Measurements from ENCODE around the gene SIRT6.
"Not testable (repeated sequence)": the region's sequence is repeated elsewhere in the genome, so short reads cannot be mapped to it uniquely, and the experiment has no call there.

The SIRT6 gene

DNA sequence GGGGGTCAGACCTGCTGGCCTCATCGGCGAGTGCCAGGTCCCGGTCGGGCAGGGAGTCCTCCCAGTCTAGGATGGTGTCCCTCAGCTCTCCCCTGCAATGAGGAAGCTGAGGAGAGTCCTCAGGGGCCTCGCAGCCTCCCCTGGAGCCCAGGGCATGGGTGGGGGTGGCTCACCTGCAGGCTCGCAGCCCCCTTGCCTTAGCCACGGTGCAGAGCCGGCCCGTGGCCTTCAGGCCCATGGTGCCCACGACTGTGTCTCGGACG lies 6.8 kb downstream of the SIRT6 start:
- peaks cover 9 to 11% of the 10 kb centered on the region in 2 donors for H3K4me1 Mint-ChIP-seq (ENCODE audit: low read depth in 2 of 2)

DNA sequence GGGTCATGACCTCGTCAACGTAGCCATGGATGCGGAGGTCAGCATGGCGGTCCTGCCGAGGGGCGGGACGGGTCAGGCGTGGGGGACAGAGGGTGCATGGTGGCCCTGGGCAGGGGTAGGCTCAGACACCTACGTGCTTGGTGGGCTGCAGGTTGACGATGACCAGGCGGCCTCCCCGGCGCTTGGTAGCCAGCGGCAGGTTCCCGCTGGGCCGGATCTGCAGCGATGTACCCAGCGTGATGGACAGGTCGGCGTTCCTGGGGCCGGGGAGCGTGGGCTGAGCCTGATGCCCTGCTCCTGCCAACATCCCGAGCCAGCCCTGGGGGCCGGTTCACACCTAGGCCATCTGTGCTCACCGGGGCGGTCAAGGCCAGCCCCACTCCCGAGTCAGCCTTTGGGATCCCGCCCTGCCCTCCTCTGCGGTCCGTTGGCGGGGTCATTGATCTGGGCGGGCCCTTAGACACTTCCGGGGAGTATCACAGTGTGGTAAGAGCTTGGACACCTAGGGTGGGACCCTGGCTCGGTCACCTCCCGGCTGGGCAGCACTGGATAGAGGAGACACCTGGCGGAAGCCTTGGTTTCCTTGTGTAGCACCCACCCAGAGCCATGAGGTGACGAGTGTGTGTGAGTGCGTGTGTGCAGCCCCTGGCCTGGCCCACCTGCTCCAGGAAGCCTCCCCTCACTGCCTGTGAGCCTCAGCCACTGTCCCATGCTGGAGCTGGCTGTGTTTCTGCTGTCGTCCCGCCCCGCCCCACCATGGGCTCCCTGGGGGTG lies 7.3 kb downstream of the SIRT6 start:
- H3K9me3 Mint-ChIP-seq: no peaks in the 10 kb centered on the region
- H3K27me3 Mint-ChIP-seq: peaks cover 16 to 22% of the 10 kb centered on the region in 2 donors
- ATAC-seq (replicated peaks) (no peak), DNase-seq (no peak)
- no peak overlapping the region for H3K27ac Mint-ChIP-seq
- peaks cover 19% of the 10 kb centered on the region for H3K36me3 Mint-ChIP-seq (ENCODE audit: insufficient read depth)
- peaks cover 6 to 8% of the 10 kb centered on the region in 2 donors for H3K4me1 Mint-ChIP-seq (ENCODE audit: low read depth in 2 of 2)
- H3K4me3 Mint-ChIP-seq: no peak overlapping the region

More for the DNA sequence above, 6.8 kb downstream of the SIRT6 start:
- H3K36me3 Mint-ChIP-seq (ENCODE audit: insufficient read depth): peaks cover 19% of the 10 kb centered on the region
- DNase-seq (no peak), ATAC-seq (replicated peaks) (no peak)
- no peak overlapping the region for H3K4me3 Mint-ChIP-seq
- peaks cover 15 to 19% of the 10 kb centered on the region in 2 donors for H3K27me3 Mint-ChIP-seq
- no peak overlapping the region for H3K27ac Mint-ChIP-seq
- H3K9me3 Mint-ChIP-seq: no peaks in the 10 kb centered on the region

GRCh38 chr19:4174213-4174894 lies 8.0 kb downstream of the SIRT6 start:
- Mint-ChIP-seq H3K27me3 (peaks cover 19 to 28% of the 10 kb centered on the region in 2 donors), H3K4me1 (ENCODE audit: low read depth in 2 of 2) (peaks cover 3 to 5% of the 10 kb centered on the region in 2 donors), H3K4me3 (no peak overlapping the region), H3K9me3 (no peaks in the 10 kb centered on the region), H3K27ac (no peak overlapping the region), H3K36me3 (ENCODE audit: insufficient read depth) (peaks cover 13% of the 10 kb centered on the region)
- DNase-seq (no peak), ATAC-seq (replicated peaks) (no peak)

GRCh38 chr19:4173479-4174212 lies 8.7 kb downstream of the SIRT6 start:
- Mint-ChIP-seq H3K4me1 (ENCODE audit: low read depth in 2 of 2) (peaks cover 1 to 5% of the 10 kb centered on the region in 2 donors), H3K36me3 (ENCODE audit: insufficient read depth) (peaks cover 11% of the 10 kb centered on the region), H3K27me3 (peaks cover 20 to 30% of the 10 kb centered on the region in 2 donors), H3K4me3 (no peak overlapping the region), H3K27ac (no peak overlapping the region), H3K9me3 (no peaks in the 10 kb centered on the region)
- DNase-seq (no peak), ATAC-seq (replicated peaks) (no peak)

DNA sequence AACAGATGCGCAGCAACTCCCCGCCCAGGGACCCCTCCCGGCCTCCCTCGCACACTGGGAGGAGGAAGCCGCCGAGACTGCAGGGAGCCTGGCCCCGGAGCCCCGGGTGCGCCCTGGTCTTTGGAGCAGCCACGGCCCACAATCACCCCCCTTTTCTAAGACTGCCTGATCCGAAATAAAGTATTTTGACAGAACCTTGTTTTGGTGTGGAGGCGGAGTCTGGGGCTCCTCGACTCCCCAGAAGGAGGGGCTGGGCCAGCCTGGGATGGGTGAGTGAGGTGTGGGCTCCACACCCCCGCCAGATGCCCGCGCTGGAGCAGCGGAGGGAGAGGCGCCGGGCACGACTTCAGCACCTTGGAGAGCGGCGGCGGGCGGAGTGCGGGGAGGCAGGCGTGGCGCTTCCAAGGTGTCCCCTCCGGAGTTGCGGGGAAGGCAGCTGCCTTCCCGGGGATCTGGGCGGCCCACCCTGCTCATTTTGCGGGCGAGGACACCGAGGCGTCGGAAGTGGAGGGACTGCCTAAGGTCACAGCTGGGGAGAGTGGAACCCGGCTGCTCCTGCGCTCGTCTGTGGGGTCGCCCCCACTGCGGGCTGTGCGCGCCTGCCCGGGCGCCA lies 9.4 kb downstream of the SIRT6 start:
- H3K4me3 Mint-ChIP-seq: no peak overlapping the region

GRCh38 chr19:4171676-4172075 lies 10.7 kb downstream of the SIRT6 start:
- no peak overlapping the region for H3K4me3 Mint-ChIP-seq
- H3K4me1 Mint-ChIP-seq (ENCODE audit: low read depth in 2 of 2): peaks cover 1 to 5% of the 10 kb centered on the region in 2 donors
- ATAC-seq (replicated peaks): no peak
- H3K27ac Mint-ChIP-seq: no peak overlapping the region
- no peaks in the 10 kb centered on the region for H3K9me3 Mint-ChIP-seq
- DNase-seq: no peak
- peaks cover 38 to 42% of the 10 kb centered on the region in 2 donors for H3K27me3 Mint-ChIP-seq
- peaks cover 9% of the 10 kb centered on the region for H3K36me3 Mint-ChIP-seq (ENCODE audit: insufficient read depth)

More for the DNA sequence above, 9.4 kb downstream of the SIRT6 start:
- Mint-ChIP-seq H3K4me1 (ENCODE audit: low read depth in 2 of 2) (peaks cover 1 to 5% of the 10 kb centered on the region in 2 donors), H3K27ac (no peak overlapping the region), H3K9me3 (no peaks in the 10 kb centered on the region), H3K36me3 (ENCODE audit: insufficient read depth) (peaks cover 11% of the 10 kb centered on the region), H3K27me3 (peaks cover 27 to 37% of the 10 kb centered on the region in 2 donors)
- DNase-seq (peak; percentile 66 to 72 (median 68)), ATAC-seq (replicated peaks) (peak; percentile 85)

DNA sequence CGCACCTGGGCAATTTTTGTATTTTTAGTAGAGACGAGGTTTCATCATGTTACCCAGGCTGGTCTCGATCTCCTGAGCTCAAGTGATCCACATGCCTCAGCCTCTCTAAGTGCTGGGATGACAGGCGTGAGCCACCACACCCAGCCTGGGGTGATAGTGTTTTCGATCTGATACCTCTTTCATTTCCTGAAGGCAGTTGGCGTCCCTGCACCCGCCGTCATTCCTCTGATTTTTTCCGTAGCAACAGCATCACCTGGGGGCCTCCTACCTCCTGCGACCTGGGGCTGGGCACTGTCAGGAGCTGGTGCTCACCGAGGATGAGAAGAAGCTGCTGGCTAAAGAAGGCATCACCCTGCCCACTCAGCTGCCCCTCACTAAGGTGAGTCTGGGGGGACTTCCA lies 18.1 kb downstream of the SIRT6 start:
- H3K36me3 Mint-ChIP-seq (ENCODE audit: insufficient read depth): peaks cover 3% of the 10 kb centered on the region
- ATAC-seq (replicated peaks): no peak
- no peak overlapping the region for H3K27ac Mint-ChIP-seq
- DNase-seq: no peak
- peaks cover 14 to 19% of the 10 kb centered on the region in 2 donors for H3K27me3 Mint-ChIP-seq
- H3K4me3 Mint-ChIP-seq: no peak overlapping the region
- H3K4me1 Mint-ChIP-seq (ENCODE audit: low read depth in 2 of 2): no peaks in the 10 kb centered on the region
- no peaks in the 10 kb centered on the region for H3K9me3 Mint-ChIP-seq

- Mint-ChIP-seq H3K4me3 (no peak overlapping the region), H3K4me1 (ENCODE audit: low read depth in 2 of 2) (no peaks in the 10 kb centered on the region), H3K9me3 (no peaks in the 10 kb centered on the region), H3K27me3 (no peaks in the 10 kb centered on the region), H3K27ac (no peak overlapping the region), H3K36me3 (ENCODE audit: insufficient read depth) (no peaks in the 10 kb centered on the region)
- ATAC-seq (replicated peaks) (no peak), DNase-seq (no peak)
Observed at GRCh38 chr19:4161415-4162077, 20.8 kb downstream of the SIRT6 start.

DNA sequence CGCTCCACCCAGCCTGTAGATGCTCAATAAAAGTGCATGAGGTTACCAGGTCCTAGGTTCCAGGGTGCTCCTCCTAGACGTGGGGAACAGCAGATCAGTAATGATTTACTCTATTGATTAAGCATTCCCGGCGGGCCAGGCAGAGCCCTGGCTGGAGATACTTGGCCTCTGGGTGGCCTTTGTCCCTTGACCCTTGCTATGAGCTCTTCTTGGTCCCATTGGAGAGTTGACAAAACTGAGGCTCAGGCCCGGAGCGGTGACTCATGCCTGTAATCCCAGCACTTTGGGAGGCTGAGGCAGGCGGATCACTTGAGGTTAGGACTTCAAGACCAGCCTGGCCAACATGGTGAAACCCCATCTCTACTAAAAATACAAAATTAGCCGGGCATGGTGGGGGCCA lies 24.4 kb downstream of the SIRT6 start:
- DNase-seq; ATAC-seq (replicated peaks); H3K9me3 Mint-ChIP-seq; H3K27ac Mint-ChIP-seq; H3K27me3 Mint-ChIP-seq; H3K4me3 Mint-ChIP-seq; H3K4me1 Mint-ChIP-seq (ENCODE audit: low read depth in 2 of 2); H3K36me3 Mint-ChIP-seq (ENCODE audit: insufficient read depth): not testable (repeated sequence)

DNA sequence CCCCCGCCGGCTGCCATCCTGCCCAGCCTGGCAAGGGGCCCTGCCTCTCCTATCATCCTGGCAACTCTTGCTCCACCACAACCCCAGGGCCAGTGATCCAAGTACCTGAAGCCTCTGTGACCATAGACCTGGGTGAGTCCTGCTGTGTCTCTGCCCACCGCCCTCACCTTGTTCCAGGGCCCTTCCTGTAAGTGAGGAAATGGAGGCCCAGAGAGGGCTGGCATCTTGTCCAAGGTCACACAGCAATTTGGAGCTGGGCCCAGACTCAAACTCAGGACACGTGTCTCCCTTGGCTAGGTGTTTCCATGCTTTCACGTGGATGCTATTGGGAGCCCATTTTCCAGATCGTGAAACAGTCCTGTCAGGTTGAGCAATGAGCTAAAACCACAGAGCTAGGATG lies 25.2 kb downstream of the SIRT6 start:
- peak overlapping the region in 1 of 2 donors; percentile 54 for H3K27ac Mint-ChIP-seq
- no peaks in the 10 kb centered on the region for H3K27me3 Mint-ChIP-seq
- DNase-seq: no peak
- no peaks in the 10 kb centered on the region for H3K36me3 Mint-ChIP-seq (ENCODE audit: insufficient read depth)
- no peak overlapping the region for H3K4me3 Mint-ChIP-seq
- ATAC-seq (replicated peaks): no peak
- peaks cover 0 to 8% of the 10 kb centered on the region in 2 donors for H3K4me1 Mint-ChIP-seq (ENCODE audit: low read depth in 2 of 2)
- H3K9me3 Mint-ChIP-seq: no peaks in the 10 kb centered on the region

DNA sequence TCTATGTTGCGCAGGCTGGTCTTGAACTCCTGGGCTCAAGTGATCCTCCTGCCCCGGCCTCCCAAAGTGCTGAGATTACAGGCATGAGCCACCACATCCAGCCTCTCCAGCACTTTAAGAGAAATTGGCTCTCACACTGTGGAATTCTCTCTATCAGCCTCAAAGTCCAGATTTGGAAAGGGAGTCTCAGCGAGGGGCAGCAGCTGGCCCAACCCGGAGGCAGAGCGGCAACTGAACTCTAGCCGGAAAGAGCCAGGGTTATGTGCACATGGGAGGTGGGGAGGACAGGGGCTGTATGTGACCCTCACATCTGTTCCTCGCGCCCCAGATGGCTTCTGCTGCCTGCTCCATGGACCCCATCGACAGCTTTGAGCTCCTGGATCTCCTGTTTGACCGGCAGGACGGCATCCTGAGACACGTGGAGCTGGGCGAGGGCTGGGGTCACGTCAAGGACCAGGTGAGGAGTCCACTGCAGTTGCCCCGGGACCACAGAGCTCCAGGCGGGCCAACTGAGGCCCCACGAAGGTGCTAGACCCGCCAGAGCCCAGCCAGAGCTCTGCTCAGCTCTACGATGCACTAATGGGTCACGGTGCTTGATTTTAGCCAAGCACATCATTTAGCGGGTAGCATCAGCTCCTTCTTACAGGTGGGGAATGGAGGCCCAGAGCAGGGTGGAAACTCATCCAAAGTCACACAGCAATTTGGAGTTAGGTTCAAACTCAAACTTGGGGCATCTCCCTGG lies 27.6 kb downstream of the SIRT6 start:
- Mint-ChIP-seq H3K36me3 (ENCODE audit: insufficient read depth) (no peaks in the 10 kb centered on the region), H3K9me3 (no peaks in the 10 kb centered on the region), H3K27ac (no peak overlapping the region), H3K4me1 (ENCODE audit: low read depth in 2 of 2) (peaks cover 0 to 8% of the 10 kb centered on the region in 2 donors), H3K27me3 (peaks cover 5 to 7% of the 10 kb centered on the region in 2 donors), H3K4me3 (no peak overlapping the region)
- DNase-seq: no peak
- no peak for ATAC-seq (replicated peaks)

- Mint-ChIP-seq H3K9me3 (no peaks in the 10 kb centered on the region), H3K27ac (peak overlapping the region in 1 of 2 donors; percentile 82), H3K4me3 (no peak overlapping the region), H3K4me1 (ENCODE audit: low read depth in 2 of 2) (peaks cover 0 to 8% of the 10 kb centered on the region in 2 donors), H3K27me3 (peaks cover 10 to 14% of the 10 kb centered on the region in 2 donors), H3K36me3 (ENCODE audit: insufficient read depth) (no peaks in the 10 kb centered on the region)
- ATAC-seq (replicated peaks) (no peak), DNase-seq (no peak)
Observed at GRCh38 chr19:4152241-4152998, 29.9 kb downstream of the SIRT6 start.
